HK-2 (cell line): ENCODE results near the gene SIGLEC14.
"Not testable (repeated sequence)": the region's sequence is repeated elsewhere in the genome, so short reads cannot be mapped to it uniquely, and the experiment has no call there.

Experiments
- DNase-seq: peaks from one replicate; pipeline ENCODE4 v3.0.0-alpha.2; 2018; ENCODE audit not compliant: unreplicated experiment

The SIGLEC14 gene

GRCh38 chr19:51668216-51668615 is 21.6 kb upstream of the SIGLEC14 start:
- no peak for DNase-seq

GRCh38 chr19:51664997-51665396 is 18.4 kb upstream of the SIGLEC14 start:
- DNase-seq: no peak

- DNase-seq: no peak
Observed at GRCh38 chr19:51664131-51664530, 17.5 kb upstream of the SIGLEC14 start.

- DNase-seq: no peak
Observed at GRCh38 chr19:51663650-51664049, 17.0 kb upstream of the SIGLEC14 start.

DNA sequence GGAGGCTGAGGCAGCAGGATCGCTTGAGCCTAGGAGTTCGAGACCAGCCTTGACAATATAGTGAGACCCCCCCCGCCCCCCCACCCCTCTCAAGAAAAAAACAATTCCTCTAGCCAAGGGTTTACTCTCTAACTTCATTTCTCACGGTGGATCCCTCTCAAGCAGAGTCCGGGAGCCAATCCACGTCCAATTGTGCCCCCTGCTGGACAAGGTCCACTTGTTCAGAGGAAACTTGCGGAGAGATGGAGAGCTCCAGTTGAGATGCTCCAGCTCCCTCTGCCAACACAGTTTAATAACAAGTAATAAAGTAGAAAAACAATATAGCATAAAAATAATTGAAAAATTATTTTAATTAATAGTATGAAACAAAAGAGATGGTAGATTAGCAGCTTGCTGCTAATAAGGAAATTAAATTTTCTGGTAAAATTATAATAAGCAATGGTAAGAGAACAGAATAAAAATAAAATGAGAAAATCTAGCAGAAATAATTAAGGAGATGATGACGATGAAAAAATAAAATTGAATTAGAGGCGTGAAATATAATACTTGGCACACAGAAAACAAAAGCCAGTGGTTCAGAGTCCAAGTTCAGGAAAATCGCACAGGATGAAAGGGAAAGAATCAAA is 14.5 kb upstream of the SIGLEC14 start:
- DNase-seq: peak; percentile 50

DNA sequence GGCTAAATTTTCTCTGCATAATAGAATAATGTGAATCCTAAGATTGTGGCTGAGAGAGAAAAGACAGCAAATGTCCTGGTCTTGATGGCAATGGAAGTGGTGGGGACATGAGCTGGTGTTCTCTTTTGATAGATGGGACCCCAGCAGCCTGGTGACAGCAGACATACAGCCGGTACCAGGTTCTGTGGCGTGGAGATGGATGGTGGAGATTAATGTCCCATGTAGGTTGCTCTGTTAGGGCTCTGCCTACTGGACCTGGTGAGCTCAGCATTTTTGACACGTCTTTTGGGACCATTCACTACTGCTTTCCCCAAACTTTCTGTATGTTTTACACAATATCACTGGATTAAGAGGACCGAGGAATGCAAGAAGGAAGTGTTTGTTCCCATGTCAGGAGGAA is 8.2 kb upstream of the SIGLEC14 start:
- no peak for DNase-seq

- DNase-seq: no peak
Observed at GRCh38 chr19:51653162-51653561, 6.5 kb upstream of the SIGLEC14 start.

- no peak for DNase-seq
Observed at GRCh38 chr19:51652266-51652665, 5.6 kb upstream of the SIGLEC14 start.

DNA sequence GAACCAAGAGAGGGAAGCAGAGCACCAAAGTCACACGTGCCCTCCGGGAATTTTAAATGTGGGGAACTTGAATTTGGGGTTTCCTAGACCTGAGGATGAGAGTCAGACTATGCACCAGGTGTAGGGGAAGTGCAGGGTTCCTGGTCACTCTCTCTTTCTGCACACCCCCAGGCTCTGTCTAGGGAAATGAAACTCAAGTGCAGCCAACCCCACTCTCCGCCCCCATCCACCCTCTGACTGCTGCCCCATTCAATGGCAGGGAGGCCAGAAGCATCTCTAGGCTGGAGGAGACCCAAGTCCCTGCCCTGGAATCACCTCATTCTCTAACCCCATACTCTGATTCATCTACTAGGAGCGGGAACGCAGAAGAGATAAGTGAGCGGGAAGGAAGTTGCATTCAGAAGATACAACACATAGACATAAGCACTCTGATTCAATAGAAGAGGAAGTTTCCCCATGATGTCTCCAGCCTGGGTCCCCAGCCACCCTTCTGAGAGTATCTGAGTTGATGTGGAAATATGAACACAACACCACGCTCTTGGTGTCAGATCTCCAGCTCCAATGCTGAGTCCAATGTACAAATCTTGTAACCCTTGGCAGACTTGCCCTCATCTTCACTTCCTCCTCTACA is 4.7 kb upstream of the SIGLEC14 start:
- DNase-seq: no peak

DNA sequence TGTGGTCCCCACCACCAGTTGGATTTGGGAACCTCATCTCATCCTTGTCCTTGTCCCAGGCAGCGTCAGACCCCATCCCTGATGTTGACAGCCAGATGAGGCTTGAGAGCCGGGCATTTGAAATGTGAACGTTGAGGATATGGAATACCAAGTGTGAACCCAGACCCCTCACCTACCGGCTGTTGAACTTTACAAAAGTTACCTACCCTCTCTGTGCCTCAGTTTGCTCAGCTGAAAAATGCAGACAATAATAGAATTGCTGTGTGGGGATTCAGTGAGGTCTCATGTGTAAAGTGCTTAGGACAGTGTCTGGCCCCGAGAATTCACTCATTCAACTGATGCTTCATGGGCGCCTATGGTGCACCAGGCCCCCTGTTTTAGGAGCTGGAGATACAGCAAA is 693 bp upstream of the SIGLEC14 start:
- DNase-seq: no peak

DNA sequence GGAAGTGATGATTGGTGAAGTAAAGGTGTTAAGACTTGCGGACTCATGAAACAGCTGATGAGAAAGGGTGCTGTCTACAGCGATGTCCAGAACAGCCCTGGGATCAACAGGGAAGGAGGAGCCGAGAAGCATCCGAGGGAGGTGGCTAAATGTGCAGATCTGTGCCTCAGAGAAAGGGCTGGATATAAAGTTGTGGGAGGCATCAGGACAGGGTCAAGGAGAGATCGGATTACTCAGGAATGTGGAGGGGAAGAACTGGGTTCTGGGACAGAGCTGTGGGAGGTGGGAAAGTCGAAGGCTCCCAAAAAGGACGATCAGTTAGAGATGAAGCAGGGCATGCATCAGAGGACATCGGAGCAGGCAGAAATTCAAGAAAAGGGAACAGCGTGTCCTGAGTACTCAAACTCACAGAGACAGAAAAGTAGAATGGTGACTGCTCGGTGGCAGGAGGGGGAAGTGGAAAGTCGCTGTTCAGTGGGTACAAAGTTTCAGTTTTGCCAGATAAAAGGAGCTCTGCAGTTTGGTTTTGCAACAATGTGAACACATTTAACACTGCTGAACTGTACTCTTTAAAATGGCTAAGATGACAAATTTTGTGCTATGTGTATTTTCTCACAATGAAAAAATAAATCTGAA is 1.9 kb downstream of the SIGLEC14 start:
- no peak for DNase-seq

DNA sequence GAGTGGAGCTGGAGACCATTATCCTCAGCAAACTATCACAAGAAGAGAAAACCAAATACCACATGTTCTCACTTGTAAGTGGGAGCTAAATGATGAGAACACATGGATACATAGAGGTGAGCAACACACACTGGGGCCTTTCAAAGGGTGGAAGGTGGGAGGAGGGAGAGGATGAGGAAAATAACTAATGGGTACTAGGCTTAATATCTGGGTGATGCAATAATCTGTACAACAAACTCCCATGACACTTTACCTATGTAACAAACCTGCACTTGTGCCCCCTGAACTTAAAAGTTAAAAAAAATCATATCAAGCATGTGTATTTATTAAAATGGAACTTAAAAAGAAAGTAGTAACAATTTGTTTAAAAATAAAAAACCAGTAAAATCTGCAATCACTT is 5.0 kb downstream of the SIGLEC14 start:
- no peak for DNase-seq

- no peak for DNase-seq
Observed at GRCh38 chr19:51640386-51640785, 6.2 kb downstream of the SIGLEC14 start.

- no peak for DNase-seq
Observed at GRCh38 chr19:51639916-51640315, 6.7 kb downstream of the SIGLEC14 start.

DNA sequence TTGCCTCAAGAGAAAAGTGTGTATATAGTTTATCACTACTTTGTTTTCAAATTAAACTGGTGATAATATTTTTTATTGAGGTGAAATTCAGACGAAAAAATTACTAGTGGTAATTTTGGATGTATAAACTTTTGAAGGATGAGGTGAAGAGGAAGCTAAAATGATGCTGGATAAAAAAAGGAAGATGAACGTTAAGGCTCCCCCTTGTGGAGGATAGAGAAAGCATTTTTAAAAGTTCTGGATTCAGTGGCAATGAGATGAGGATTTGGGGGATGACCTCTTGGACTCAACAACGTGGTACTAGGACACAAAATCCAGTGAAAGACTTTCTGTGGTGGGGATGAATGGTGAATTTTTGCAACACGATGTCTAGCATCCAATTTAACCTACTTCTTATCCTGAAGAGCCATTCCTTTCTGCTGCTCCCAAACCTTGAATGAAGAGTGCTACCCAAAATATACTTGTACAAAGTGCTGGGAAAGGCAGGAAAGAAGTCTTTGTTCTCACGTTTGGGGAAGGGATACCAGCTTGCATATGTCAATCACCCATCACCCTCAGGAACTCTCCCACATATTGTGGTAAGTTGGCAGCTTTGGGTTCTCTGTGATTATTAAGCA is 9.2 kb downstream of the SIGLEC14 start:
- DNase-seq: no peak

GRCh38 chr19:51632126-51632525 is 14.5 kb downstream of the SIGLEC14 start:
- DNase-seq: no peak

- DNase-seq: not testable (repeated sequence)
Observed at GRCh38 chr19:51630315-51630714, 16.3 kb downstream of the SIGLEC14 start, which contains the start of gene SIGLEC5. SIGLEC5 (minus strand) TSS chr19:51630401; CDS start chr19:51630335, 66 bp downstream.

- DNase-seq: no peak
Observed at GRCh38 chr19:51628153-51628939, 18.3 kb downstream of the SIGLEC14 start.

DNA sequence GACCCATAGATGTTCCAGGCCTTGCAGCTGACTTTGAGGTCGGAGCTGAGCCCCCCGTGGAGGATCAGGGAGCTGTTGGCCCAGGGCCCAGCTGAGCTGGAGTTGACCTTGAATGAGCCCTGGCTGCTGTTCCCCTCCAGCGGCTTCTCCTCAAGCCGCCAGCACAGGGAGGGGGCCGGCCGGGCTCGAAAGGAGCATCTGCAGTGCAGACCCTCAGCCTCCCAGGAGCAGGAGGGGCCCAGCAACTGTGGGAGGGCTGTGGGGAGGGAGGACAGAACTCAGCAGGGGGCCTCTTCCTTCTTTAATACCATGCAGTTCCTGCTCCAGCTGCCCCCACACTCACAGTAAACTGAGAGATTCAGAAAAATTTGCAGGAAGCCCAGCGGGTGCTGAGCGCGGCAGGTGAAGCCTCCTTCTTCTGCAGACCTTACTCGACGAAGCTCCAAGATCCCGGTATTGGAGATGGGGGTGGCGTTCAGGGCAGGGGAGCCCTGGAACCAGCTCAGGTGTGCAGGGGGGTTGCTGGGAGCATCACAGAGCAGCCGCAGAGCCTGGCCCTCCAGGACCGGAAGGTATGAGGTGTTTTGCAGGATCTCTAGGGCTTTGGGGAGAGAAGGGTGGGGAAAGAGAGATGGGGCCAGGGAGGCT is 19.0 kb downstream of the SIGLEC14 start:
- no peak for DNase-seq

DNA sequence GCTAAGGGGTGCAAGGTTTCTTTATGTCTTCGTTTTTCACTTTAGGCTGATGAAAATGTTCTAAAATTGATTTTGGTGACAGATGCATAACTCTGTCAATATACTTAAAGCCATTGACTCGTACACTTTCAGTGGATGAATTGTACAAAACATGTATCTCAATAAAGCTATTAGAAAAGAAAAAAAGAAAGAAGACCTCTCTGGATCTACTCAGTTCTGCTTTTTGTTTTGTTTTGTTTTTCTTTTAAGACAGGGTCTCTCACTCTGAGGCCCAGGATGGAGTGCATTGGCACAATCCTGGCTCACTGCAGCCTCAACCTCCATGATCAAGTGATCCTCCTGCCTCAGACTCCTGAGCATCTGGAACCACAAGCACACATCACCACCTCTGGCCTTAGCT is 19.9 kb downstream of the SIGLEC14 start:
- DNase-seq: no peak

- DNase-seq: no peak
Observed at GRCh38 chr19:51621178-51621577, 25.4 kb downstream of the SIGLEC14 start.

GRCh38 chr19:51615991-51616390 is 30.6 kb downstream of the SIGLEC14 start:
- no peak for DNase-seq
